Stimulated activated CD8-positive, alpha-beta memory T cell treated with anti-CD3 and anti-CD28 coated beads, Interleukin-12 subunit alpha, Interleukin-12 subunit beta, amount 100 ng/mL, for 24 hours (primary cell): ENCODE results near the gene MINDY4.

Experiments used
- DNase-seq: peaks from one replicate; pipeline ENCODE4 v3.0.0-alpha.2; 2020; ENCODE audit errors: extremely low read depth

MINDY4 gene

DNA sequence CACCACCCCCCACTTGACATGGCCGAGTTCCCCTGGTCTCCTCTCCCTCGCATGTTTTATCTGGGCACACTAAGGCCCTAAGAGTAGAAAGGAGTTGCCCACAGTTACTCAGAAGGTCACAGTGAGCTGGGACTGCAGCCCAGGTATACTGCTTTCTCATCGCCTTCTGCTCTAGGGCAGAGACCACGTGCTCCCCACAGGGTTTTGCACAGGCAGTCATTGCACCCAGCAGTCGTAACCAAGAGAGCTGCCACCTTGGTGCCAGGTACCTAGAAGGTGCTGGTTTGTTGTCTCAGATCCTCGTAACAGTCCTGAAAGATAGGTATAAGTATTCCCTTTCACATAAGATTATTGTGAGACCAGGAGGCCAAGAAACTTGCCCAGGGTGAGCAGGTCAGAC lies 1.8 kb downstream of the MINDY4 start:
- no peak for DNase-seq

DNA sequence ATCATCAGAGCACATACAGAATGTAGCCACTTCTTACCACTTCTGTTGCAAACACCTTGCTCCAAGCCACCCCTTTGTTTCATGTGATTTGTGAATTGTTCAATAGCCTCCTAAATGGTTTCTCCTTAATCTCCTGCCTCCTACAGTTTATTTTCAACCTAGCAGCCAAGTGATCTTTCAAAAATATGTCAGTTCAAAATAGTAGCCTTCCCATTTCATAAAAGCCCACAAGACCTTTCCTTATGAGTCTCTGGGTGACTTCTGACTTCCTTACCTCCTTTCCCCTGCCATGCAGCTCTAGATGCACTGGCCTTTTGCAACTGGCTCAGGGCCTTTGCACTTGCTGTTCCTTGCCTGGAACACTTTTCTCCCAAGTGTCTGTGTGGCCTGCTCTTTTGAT lies 4.8 kb downstream of the MINDY4 start:
- no peak for DNase-seq

DNA sequence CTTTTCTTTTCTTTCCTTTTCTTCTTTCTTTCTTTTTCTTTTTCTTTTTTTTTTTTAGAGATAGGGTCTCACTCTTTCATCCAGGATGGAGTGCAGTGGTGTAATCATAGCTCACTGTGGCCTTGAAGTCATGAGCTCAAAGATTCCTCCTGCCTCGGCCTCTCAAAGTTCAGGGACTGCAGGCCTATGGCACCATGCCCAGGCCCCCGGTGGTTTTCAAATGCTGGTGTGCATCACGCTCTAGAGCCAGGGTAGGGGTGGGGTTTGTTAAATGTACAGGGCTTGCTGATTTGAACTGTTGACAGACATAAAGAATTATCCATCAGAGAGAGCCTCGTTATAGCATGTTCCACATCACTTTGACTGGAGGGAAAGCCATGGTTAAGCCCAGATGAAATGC lies 5.8 kb downstream of the MINDY4 start:
- no peak for DNase-seq

DNA sequence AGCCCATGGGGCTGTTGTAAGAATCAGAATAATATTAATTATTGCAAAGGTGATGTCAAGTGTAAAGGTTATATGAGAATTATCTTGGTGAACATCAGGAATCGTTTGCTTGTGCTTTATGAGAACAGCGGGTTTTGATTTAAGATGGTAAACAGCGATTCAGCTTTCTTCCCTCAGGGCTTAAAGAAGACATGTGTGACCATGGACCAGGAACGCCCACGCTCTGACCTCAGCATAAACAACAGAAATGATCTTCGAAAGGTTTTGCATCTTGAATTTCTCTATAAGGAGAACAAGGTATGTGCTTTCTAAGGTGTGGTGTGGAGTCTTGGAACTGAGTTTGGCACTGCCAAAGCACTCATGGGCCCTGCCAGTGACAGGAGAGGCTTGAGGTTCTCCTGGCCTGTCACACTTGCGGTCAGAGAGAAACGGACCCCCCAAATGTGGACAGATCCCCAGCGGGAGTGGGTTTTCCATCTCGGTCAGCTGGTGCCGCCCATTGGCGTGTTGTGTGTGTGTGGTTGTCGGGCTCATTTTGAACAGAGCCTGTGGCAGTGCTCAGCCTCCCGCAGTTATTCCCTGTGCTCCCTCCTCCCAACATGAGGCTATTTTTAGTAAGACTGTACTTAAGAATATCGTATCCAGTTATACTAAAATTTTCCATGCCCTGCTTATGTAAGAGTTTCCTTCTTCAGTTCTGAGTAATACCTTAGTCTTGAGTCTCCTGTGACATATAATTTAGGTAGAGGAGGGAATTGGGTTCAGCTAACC lies 7.2 kb downstream of the MINDY4 start:
- no peak for DNase-seq

DNA sequence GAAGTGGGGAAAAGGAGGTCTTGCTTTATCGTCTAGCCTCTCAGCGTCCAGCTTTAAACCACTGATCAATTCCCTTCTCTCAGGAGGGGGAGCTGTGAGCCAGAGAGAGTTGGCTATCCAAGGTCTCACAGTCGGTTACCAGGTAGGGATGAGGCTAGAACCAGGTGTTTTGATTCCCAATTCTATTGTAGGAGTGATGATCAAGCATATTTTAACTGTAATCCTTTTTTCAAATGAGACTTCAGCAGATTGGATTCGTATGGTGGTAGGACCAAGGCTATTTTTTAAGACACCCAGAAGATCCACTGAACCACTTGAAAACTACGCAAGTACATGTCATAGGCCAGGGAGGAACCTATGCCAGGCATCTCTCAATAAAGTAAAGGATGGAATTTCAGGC lies 8.4 kb downstream of the MINDY4 start:
- no peak for DNase-seq

DNA sequence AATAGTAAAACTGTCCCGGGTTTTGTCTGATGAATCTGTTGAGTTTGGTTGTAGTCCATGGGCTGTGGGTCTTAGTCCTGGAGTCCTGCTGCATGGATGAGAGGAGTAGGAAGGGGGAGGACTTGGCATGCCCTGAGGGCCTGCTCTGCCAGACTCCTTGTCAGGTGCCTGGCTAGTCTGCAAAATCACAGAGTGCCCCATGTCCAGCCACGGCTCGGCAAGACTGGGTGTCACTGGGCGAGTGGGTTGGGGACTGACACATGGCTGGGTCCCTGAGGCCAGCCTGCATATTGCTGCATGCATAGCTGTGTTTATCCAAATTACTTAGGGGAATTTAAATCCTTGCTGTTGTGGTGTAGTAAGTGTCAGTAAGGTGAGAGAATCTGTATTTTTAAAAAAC lies 9.7 kb downstream of the MINDY4 start:
- no peak for DNase-seq

DNA sequence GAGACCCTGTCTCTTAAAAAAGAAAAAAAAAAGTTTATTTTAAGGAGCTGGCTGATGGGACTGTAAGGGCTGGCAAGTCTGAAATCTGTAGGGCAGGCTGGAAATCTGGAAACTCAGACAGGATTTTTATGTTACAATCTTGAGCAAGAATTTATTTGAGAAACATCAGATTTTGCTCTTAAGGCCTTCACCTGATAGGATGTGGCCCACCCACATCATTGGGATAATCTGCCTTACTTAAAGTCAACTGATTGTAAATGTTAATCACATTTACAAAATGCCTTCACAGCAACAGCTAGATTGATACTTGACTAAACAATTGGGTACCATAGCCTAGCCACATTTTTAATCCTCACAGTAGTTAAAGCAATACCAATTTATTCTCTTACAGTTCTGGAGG lies 11.5 kb downstream of the MINDY4 start:
- no peak for DNase-seq

DNA sequence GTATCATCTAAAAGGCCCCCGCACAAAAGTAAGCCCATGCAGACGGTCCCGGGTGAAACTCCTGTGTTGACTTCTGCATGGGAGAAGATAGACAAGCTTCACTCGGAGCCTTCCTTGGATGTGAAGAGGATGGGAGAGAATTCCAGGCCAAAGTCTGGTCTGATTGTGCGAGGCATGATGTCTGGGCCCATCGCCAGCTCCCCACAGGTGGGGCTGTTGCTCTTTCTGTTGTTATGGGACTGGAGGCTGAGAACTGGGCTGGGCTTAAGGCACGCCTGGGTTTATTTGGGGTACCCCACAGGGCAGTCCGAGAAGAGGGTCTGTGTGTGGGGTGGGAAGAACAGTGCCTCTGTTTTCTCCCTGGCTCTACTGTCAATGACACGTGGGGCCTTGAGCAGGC lies 14.6 kb downstream of the MINDY4 start:
- no peak for DNase-seq

DNA sequence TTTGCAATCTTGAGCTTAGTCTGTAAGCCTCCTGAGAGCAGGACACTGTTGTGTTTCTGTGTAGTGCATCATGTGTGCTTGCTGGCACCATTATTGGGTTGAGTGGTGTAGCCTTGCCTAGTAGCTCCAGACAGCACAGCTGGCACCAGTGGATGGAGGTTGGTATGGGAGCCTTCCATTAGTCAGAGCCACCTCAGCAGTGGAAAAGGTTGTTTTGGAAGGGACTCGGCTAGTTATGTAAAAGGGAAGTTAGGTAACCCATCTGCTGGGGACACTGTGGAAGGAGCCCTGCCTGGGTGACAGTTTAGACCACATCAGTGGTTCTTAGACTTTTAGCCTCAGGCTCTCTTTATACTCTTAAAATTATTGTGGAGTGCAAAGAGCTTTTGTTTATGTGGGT lies 16.3 kb downstream of the MINDY4 start:
- DNase-seq = no peak

DNA sequence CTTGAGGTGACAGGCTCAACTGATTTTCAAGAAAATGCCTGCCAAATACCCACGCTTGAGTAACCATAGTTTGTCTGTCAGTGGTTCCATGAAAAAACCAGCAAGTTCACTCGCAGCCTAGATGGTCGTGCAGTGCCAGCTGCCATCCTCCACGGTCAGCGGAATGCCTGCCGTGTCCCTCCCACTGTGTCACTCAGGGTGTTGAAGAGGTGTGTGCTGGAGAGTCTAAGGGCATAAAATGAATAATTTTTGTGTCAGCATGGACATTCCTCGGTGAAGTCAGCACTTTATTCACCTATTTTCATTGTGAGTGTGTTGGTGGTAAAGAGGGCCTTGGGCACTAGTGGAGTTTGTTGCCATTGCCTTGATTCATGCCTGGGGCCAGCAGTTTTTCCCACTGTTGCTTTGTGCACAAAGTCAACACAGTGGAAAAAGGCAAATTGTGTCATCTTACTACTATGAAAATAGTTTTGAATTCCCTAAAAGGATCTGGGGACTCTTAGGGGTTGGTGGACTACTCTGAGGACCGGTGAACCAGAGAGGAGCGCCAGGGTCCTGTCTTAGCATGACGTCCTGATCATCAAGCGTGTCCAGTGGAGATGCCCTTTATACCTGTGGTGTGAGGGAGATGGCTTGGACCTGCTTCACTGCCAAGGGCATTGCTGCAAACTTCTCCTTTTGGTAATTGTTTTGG lies 17.6 kb downstream of the MINDY4 start:
- no peak for DNase-seq

DNA sequence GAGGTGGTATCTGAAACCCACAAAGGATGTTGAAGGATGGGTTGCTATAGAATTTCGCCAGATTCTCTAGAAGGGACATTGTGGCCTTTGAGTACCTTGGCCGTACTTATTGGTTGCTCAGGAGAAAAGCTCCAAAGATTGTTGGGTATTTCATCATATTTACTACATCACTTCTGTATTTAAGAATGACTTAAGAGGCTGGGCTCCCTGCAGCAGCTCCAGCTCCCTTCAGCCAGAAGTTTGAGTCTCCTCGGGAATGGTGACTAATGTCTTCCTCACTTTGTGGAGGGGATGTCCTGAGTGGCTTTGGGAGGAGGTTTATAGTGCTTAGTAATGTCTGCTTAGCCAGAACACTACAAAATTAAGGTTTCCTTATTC lies 18.1 kb downstream of the MINDY4 start:
- no peak for DNase-seq

DNA sequence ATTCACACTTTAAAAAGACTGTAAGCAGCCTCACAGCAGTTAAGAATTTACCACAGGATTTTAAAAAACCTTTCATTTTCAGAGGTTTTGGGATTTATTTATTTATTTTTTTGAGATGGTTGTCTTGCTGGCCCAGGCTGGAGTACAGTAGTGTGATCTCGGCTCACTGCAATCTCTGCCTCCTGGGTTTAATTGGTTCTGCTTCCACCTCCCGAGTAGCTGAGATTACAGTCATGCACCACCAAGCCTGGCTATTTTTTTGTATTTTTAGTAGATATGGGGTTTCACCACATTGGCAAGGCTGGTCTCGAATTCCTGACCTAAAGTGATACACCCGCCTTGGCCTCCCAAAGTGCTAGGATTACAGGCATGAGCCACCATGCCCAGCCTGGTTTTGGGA lies 19.1 kb downstream of the MINDY4 start:
- DNase-seq = no peak

DNA sequence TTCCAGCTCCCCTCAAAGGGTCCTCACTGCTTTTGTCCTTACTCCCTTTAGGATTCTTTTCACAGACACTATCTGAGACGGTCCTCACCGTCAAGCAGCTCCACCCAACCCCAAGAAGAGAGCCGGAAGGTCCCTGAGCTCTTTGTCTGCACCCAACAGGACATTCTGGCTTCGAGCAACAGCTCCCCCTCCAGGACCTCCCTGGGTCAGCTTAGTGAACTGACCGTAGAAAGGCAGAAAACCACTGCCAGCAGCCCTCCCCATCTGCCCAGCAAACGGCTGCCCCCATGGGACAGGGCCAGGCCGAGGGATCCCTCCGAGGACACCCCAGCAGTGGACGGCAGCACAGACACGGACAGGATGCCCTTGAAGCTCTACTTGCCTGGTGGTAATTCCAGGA lies 19.9 kb downstream of the MINDY4 start:
- no peak for DNase-seq

DNA sequence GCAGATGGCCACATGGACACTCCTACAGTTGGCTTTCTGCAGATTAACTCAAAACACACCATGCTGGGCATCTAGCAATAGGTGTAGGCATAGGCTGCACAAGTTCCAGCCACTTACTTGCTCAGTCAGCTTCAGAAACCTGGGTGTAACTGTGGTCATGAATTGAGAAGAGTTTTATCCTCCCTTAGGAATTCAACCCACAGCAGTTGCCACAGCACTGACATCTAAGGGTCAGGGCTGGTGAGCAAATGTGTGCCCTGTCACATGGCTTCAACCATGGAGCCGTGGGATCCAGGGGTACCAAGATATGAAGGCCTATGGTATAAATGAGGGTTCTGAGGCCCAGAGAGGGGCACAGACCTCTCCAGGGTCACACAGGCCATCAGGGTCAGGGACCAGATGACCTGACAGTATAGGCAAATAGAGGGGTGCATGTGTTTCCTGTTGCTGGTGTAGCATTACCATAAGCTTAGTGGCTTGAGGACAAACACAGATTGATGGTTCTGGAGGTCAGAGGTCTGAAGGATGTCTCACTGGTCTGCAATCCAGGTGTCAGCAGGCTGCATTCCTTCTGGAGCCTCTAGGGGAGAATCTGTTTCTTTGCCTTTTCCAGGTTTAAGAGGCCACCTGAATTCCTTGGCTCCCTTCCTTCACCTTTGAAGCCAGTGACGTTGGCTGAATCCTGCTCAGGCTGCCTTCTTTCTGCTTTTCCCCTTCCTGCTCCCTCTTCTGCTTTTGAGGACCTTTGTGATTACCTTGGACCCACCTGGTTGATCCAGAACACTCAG lies 24.1 kb downstream of the MINDY4 start:
- DNase-seq = no peak

DNA sequence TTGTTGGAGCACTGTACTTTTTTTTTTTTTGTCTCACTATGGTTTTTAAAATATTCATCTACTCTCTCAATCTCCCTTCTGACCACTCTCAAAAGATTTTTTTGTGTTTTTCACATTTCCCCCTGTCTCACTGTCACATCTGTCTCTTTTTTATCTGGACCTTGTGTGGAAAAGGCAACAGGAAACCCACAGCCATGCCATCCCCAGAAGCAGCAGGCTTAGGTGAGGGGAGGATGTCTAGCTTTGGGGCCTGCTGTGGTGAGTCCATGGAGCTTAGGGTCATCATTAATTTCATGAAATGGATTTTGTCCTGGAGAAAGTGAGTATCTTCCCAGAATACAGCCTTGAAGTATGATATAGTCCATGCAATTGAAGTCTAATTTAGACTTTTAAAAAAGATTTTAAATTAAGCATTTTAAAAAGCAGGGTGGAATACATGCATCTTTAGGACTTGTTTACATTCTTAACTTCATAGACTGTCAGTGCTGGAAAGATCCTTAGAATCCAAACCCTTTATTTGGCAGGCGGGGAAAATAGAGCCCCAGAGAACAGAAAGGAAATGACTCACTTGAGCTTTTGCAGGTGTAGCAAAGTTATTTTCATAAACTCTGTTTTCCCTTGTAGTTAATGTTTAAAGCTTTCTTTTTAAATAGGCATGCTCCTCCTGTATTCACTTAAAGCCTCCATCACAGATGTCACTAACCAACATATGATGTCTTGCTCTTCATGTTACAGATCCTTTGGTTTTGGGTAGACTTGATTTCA lies 25.1 kb downstream of the MINDY4 start:
- DNase-seq = no peak

DNA sequence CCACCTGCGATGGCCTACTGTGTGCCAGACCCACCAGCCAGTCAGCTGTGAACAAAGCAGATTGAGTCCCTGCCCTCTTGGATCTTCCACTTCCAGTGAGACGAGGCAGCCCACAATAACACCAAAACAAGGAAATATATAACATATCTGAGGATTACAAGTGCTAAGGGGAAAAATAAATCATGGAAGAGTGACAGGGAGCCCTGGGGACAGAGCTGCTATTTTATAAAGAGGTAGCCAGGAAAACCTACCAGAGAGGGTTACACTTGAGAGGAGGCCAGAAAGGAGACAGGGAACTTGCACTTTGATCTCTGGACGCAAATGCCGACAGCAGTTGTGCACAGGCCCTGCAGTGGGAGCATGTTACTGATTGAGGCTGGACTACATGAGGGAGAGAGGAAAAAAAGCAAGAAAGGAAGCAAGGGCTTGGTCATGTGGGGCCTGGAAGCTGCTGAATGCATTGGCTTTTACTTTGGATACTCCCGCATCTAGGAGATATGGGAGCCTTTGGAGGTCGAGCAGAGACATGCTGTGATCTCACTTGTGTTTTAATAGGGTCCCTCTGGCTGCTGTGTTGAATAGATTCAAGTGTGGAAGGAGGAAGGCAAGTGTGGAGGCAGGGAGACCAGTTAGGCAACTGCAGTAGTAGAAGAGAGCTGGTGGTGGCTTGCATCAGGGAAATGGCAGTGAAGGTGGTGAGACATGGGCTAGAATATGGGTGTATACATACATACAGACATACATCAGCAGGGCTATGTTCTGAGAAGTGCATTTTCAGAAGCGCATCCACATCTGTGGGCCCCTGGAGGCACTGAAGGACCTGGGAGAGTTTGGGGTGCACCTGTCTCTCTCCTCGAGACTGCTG lies 26.2 kb downstream of the MINDY4 start:
- no peak for DNase-seq

DNA sequence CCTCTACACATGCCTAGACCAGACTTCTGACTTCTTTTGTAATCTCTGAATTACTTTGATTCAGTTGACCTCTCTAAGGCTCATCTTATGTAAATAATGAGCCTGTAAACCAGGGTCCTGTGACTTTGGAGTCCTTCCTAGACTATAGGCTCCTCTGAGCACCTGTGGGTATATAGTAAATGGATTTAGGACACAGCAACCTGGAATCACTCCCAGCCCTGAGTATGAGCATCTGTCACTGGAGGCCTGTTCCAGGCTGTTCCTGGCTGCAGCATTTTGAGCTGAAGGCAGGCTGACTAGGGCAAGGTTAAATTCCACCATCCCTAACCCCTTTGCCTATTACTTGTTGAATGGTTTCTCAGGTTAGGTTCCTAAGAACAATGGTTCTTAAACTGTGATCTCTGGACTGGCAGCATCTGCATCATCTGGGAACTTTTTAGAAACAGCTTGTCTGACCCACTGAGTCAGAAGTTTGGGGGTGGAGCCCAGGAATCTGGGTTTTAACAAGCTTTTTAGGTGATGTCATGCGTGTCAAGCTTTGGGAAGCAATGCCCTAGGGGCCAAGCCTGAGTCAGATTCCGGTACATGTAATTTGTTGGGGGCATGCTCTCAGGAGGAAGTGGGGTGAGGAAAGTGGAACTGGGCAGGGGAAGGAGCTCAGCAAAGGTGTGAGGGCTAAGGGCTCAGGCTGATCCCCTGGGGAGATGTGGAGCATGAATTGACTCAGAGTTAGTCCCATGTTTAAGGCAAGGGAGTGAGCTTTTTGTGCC lies 28.2 kb downstream of the MINDY4 start:
- DNase-seq = no peak

DNA sequence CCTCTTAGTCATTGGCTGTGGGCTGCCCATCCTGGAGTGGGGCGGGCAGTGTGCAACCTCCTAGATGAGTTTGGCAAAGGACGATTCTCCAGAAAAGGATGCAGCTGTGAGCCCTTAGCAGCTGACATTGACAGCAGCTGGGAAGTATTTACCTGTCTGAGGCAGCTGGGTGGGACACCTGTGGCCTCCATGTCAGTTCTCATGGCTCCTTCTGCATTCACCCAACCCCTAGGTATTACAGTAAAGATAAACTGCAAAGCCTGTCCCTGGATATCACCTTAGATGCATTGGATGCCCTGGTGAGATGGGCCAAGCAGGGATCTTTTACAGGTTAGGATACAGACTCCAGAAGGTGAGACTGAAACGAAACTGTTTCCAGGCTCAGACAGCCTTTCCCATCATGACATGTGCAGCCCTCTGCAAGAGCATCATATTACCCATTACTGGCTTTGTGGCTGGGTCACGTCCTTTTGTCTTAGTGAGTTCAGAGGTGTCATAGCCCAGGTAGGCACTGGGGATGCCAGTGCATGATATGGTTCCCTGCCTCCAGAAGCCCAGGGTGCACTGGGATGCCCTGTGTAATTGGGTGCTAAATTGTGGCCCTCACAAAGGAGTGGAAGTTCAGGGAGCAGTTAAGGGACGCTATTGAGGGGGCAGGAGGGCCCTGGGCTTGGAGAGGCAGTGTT lies 28.9 kb downstream of the MINDY4 start:
- no peak for DNase-seq

DNA sequence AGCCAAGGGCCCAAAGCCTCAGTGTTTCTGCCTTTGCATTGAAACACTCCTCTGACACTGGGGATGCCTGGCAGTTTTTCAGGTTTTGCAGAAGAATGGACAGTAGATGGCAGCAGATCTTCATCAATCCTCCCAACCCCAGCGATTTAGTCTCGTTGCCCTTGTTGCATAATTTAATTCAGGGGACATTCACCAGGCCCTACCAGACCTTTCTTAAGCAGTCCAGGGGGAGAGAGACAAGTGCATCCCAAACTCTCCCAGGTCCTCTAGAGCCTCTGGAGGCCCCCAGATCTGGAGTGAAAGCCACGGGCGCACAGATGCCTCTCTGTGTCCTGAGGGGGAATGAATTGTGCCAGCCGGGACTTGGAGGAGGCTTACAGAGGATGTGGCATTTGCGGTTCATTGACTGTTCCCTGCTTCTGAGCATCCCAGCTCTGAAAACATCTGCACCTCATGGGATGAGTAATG lies 29.6 kb downstream of the MINDY4 start:
- DNase-seq = no peak

DNA sequence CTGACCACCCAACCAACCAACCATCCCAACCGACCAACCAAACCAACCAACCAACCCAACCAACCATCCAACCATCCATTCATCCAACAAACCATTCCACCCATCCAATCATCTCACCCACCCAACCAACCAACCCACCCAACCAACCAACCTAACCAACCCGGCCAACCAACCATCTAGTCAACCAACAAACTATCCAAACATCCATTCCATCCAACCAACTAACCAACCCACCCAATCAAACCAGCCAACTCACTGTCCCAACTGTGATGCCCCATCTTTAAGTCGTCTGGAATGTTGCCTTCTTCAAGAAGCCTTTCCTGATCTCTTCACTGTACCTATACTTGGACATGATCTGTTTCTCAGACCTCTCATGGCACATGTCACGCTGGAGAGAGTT lies 31.6 kb downstream of the MINDY4 start:
- no peak for DNase-seq
